H9 (cell line): ENCODE measurements around the gene SIGLEC10. TPM values are rescaled to one million over a fixed set of nuclear protein-coding genes. Genes with fewer than 3 reads are reported as not detected.
"Not testable (repeated sequence)": the region's sequence is repeated elsewhere in the genome, so short reads cannot be mapped to it uniquely, and the experiment has no call there.

Experiments used
- DNase-seq: peaks from one replicate; pipeline ENCODE4 v3.0.0-alpha.2; 2017
- H2AFZ ChIP-seq: one replicate; pipeline ENCODE4 v1.6.1; 2013; ENCODE audit warnings: mild to moderate bottlenecking, low read length, control low read depth, moderate library complexity
- H2AK5ac ChIP-seq: 2 replicates; pipeline ENCODE4 v1.6.1; 2013; ENCODE audit warnings: low read length, control low read depth, mixed read lengths; ENCODE audit not compliant: insufficient read length
- H2BK120ac ChIP-seq: one replicate; pipeline ENCODE4 v1.6.1; 2013; ENCODE audit warnings: low read depth, mild to moderate bottlenecking, low read length, control low read depth, inconsistent platforms; ENCODE audit not compliant: poor library complexity, severe bottlenecking
- H2BK12ac ChIP-seq: 2 replicates; pipeline ENCODE4 v1.6.1; 2013; ENCODE audit warnings: low read length, control low read depth, mixed read lengths, low read depth; ENCODE audit not compliant: insufficient read length
- H2BK15ac ChIP-seq: 2 replicates; pipeline ENCODE4 v1.6.1; 2013; ENCODE audit warnings: low read depth, low read length, control low read depth
- H2BK20ac ChIP-seq: one replicate; pipeline ENCODE4 v1.6.1; 2013; ENCODE audit warnings: low read depth, mild to moderate bottlenecking, low read length, control low read depth, inconsistent platforms; ENCODE audit not compliant: poor library complexity, severe bottlenecking
- H2BK5ac ChIP-seq: 2 replicates; pipeline ENCODE4 v1.6.1; 2013; ENCODE audit warnings: low read length, control low read depth, mixed read lengths; ENCODE audit not compliant: insufficient read length
- H3K14ac ChIP-seq: 2 replicates; pipeline ENCODE4 v1.6.1; 2013; ENCODE audit warnings: low read length, control low read depth; ENCODE audit not compliant: insufficient read depth
- H3K18ac ChIP-seq: 2 replicates; pipeline ENCODE4 v1.6.1; 2013; ENCODE audit warnings: low read depth, mild to moderate bottlenecking, mixed read lengths, low read length, control low read depth; ENCODE audit not compliant: insufficient read length
- H3K23ac ChIP-seq: 2 replicates; pipeline ENCODE4 v1.6.1; 2013; ENCODE audit warnings: low read length, control low read depth, mixed read lengths, low read depth; ENCODE audit not compliant: insufficient read length
- H3K23me2 ChIP-seq: 2 replicates; pipeline ENCODE4 v1.6.1; 2013; ENCODE audit warnings: low read depth, mild to moderate bottlenecking, mixed read lengths, low read length, control low read depth; ENCODE audit not compliant: insufficient read length, poor library complexity, severe bottlenecking
- H3K27ac ChIP-seq: 2 replicates; pipeline ENCODE4 v1.5.1; 2013; ENCODE audit warnings: low read length, control low read depth, mixed read lengths, low read depth; ENCODE audit not compliant: insufficient read length
- H3K27me3 ChIP-seq: 2 replicates; pipeline ENCODE4 v1.6.1; 2013; ENCODE audit warnings: low read length, control low read depth, inconsistent platforms; ENCODE audit not compliant: insufficient read depth
- H3K4ac ChIP-seq: 2 replicates; pipeline ENCODE4 v1.6.1; 2013; ENCODE audit warnings: low read depth, mild to moderate bottlenecking, control low read depth, inconsistent platforms, low read length, moderate library complexity
- H3K4me1 ChIP-seq: 2 replicates; pipeline ENCODE4 v1.6.1; 2013; ENCODE audit warnings: low read length, control low read depth, inconsistent platforms; ENCODE audit not compliant: insufficient read depth
- H3K4me2 ChIP-seq: 2 replicates; pipeline ENCODE4 v1.6.1; 2013; ENCODE audit warnings: low read length, control low read depth, mixed read lengths; ENCODE audit not compliant: insufficient read length, insufficient read depth
- H3K56ac ChIP-seq: 2 replicates; pipeline ENCODE4 v1.6.1; 2013; ENCODE audit warnings: low read depth, mild to moderate bottlenecking, mixed read lengths, low read length, control low read depth; ENCODE audit not compliant: insufficient read length
- H3K79me1 ChIP-seq: 2 replicates; pipeline ENCODE4 v1.6.1; 2013; ENCODE audit warnings: low read depth, mild to moderate bottlenecking, moderate library complexity, low read length, control low read depth, inconsistent platforms; ENCODE audit not compliant: insufficient read depth, poor library complexity, severe bottlenecking
- H3K79me2 ChIP-seq: 2 replicates; pipeline ENCODE4 v1.6.1; 2013; ENCODE audit warnings: low read length, control low read depth, inconsistent platforms; ENCODE audit not compliant: insufficient read depth
- H3K9ac ChIP-seq: 2 replicates; pipeline ENCODE4 v1.6.1; 2013; ENCODE audit warnings: low read length, control low read depth, mixed read lengths; ENCODE audit not compliant: insufficient read length; ENCODE audit errors: extremely low read depth
- H3K9me3 ChIP-seq: one replicate; pipeline ENCODE4 v1.6.1; 2013; ENCODE audit warnings: low read depth, low read length, inconsistent platforms; ENCODE audit not compliant: control insufficient read depth
- H3T11ph ChIP-seq: one replicate; pipeline ENCODE4 v1.6.1; 2013; ENCODE audit warnings: mild to moderate bottlenecking, low read length, control low read depth, inconsistent platforms
- H4K20me1 ChIP-seq: one replicate; pipeline ENCODE4 v1.6.1; 2013; ENCODE audit not compliant: control insufficient read depth, insufficient read length, insufficient read depth
- H4K5ac ChIP-seq: 2 replicates; pipeline ENCODE4 v1.6.1; 2013; ENCODE audit warnings: low read depth, mild to moderate bottlenecking, mixed read lengths, low read length, control low read depth; ENCODE audit not compliant: insufficient read length
- H4K8ac ChIP-seq: replicated peaks from 2 replicates; pipeline ENCODE4 v1.6.1; 2013; ENCODE audit warnings: low read length, control low read depth, mixed read lengths, low read depth; ENCODE audit not compliant: insufficient read length
- H4K91ac ChIP-seq: 2 replicates; pipeline ENCODE4 v1.6.1; 2013; ENCODE audit warnings: low read depth, mild to moderate bottlenecking, moderate library complexity, mixed read lengths, low read length, control low read depth; ENCODE audit not compliant: insufficient read length
- H3K27ac Mint-ChIP-seq, 3 experiments: 2 replicates in 2 of 3; 3 replicates in 1 of 3; pipeline ENCODE4 v1.8.0; 2020 to 2021; ENCODE audit warnings: mixed read lengths in 3 of 3, mild to moderate bottlenecking in 1 of 3, moderate library complexity in 1 of 3
- H3K27me3 Mint-ChIP-seq: 2 replicates; pipeline ENCODE4 v1.8.0; 2021; ENCODE audit warnings: low read depth, mild to moderate bottlenecking, moderate library complexity, mixed read lengths
- H3K36me3 Mint-ChIP-seq, 3 experiments: 2 replicates in 2 of 3; 3 replicates in 1 of 3; pipeline ENCODE4 v1.8.0; 2020 to 2021; ENCODE audit warnings: low read depth in 3 of 3, mixed read lengths in 3 of 3; ENCODE audit not compliant: insufficient read depth in 1 of 3
- H3K4me1 Mint-ChIP-seq, 2 experiments: 2 replicates each; pipeline ENCODE4 v1.8.0; 2020; ENCODE audit warnings: mixed read lengths in 2 of 2
- H3K4me3 Mint-ChIP-seq, 2 experiments: 2 replicates in 1 of 2; 3 replicates in 1 of 2; pipeline ENCODE4 v1.8.0; 2020 to 2021; ENCODE audit warnings: mild to moderate bottlenecking in 2 of 2, mixed read lengths in 2 of 2, moderate library complexity in 1 of 2
- H3K9me3 Mint-ChIP-seq, 2 experiments: 2 replicates in 1 of 2; 3 replicates in 1 of 2; pipeline ENCODE4 v1.8.0; 2020; ENCODE audit warnings: mild to moderate bottlenecking in 2 of 2, mixed read lengths in 2 of 2, moderate library complexity in 1 of 2
- CTCF ChIP-seq: fragments of 200-600 bp; sonication (generic); conservative IDR thresholded peaks from 3 replicates; pipeline ENCODE4 v1.8.0; 2021; ENCODE audit warnings: antibody characterized with exemption, mild to moderate bottlenecking
- WGBS: extraction: QIAGEN DNeasy Blood & Tissue Kit; methylation state at CpG from one replicate; pipeline ENCODE4 v1.1.7; 2013; ENCODE audit warnings: missing lambda C conversion rate, low lambda C conversion rate, mixed read lengths; ENCODE audit not compliant: insufficient read length; ENCODE audit errors: extremely low coverage; 5-methylcytosine and 5-hydroxymethylcytosine counted together
- total RNA-seq: library from RNA; stranded (reverse); gene quantifications from 2 replicates; pipeline ENCODE4 v1.2.1, GENCODE V29; 2021

Gene SIGLEC10
- total RNA-seq, 1 experiment from 2014 or later = not detected

GRCh38 chr19:51421229-51422052, 4.0 kb upstream of the SIGLEC10 start:
- H4K91ac ChIP-seq = no peak overlapping the region
- no peak overlapping the region for H4K8ac ChIP-seq
- peak overlapping the region; percentile 30 for H3K4me2 ChIP-seq
- no peak overlapping the region for H2AFZ ChIP-seq
- H4K20me1 ChIP-seq = no peaks in the 10 kb centered on the region
- H3K23ac ChIP-seq = no peak overlapping the region
- H3K9me3 Mint-ChIP-seq = peaks cover 6 to 16% of the 10 kb centered on the region in 2 experiments; a peak in 3 of 5 replicates
- H3K4ac ChIP-seq = no peak overlapping the region
- no peaks in the 10 kb centered on the region for H3K79me1 ChIP-seq
- peaks cover 6% of the 10 kb centered on the region for H3K23me2 ChIP-seq
- H3K9ac ChIP-seq = no peak overlapping the region
- no peak overlapping the region for H3K27ac Mint-ChIP-seq
- H4K5ac ChIP-seq = no peak overlapping the region
- no peak overlapping the region for H2AK5ac ChIP-seq
- H3K4me1 Mint-ChIP-seq = peaks cover 3 to 14% of the 10 kb centered on the region in 2 experiments; a peak in 2 of 4 replicates
- H3K4me3 Mint-ChIP-seq = peak overlapping the region; percentile 49 to 72
- no peak overlapping the region for H2BK12ac ChIP-seq
- H3K14ac ChIP-seq = no peak overlapping the region
- no peaks in the 10 kb centered on the region for H3K4me1 ChIP-seq
- H3K36me3 Mint-ChIP-seq = no peaks in the 10 kb centered on the region
- no peak overlapping the region for H2BK15ac ChIP-seq
- H2BK5ac ChIP-seq = no peak overlapping the region
- H3K27ac ChIP-seq = no peak overlapping the region
- no peak overlapping the region for H2BK120ac ChIP-seq
- peaks cover 41% of the 10 kb centered on the region for H3K27me3 Mint-ChIP-seq
- no peak overlapping the region for H3T11ph ChIP-seq
- no CpG with 5 or more reads among the region's 39 CpGs for whole genome bisulfite sequencing
- H3K9me3 ChIP-seq = no peaks in the 10 kb centered on the region
- peak; percentile 38 for DNase-seq
- TF ChIP-seq CTCF = no peak
- no peaks in the 10 kb centered on the region; the same call in 1 of the 2 replicates for H3K27me3 ChIP-seq
- H3K56ac ChIP-seq = no peak overlapping the region
- H3K79me2 ChIP-seq = no peaks in the 10 kb centered on the region
- H3K18ac ChIP-seq = no peak overlapping the region
- H2BK20ac ChIP-seq = no peak overlapping the region

- not testable (repeated sequence) for H3K4ac ChIP-seq, H3K23ac ChIP-seq, H3K18ac ChIP-seq, H3K27ac ChIP-seq, H3K56ac ChIP-seq, H3K27ac Mint-ChIP-seq, H2BK20ac ChIP-seq, H2BK12ac ChIP-seq, H3T11ph ChIP-seq, H3K9me3 ChIP-seq, H2AK5ac ChIP-seq, H4K20me1 ChIP-seq, H3K4me1 ChIP-seq, H3K79me1 ChIP-seq, H4K5ac ChIP-seq, H3K4me2 ChIP-seq, H3K27me3 ChIP-seq, H4K91ac ChIP-seq, H4K8ac ChIP-seq, H3K9me3 Mint-ChIP-seq, H2BK120ac ChIP-seq, H2AFZ ChIP-seq, H3K23me2 ChIP-seq, DNase-seq, H3K9ac ChIP-seq, H3K36me3 Mint-ChIP-seq, H3K14ac ChIP-seq, H2BK5ac ChIP-seq, H3K79me2 ChIP-seq, H2BK15ac ChIP-seq, H3K4me3 Mint-ChIP-seq
- WGBS = no CpG with 5 or more reads among the region's 11 CpGs
- Mint-ChIP-seq H3K4me1 (peaks cover 3 to 14% of the 10 kb centered on the region in 2 experiments; a peak in 2 of 4 replicates), H3K27me3 (peaks cover 39% of the 10 kb centered on the region)
Measured at GRCh38 chr19:51420511-51420910, 3.1 kb upstream of the SIGLEC10 start.
